GM12878 (cell line): ENCODE data around the gene ELAVL4. TPM values are rescaled to one million over a fixed set of nuclear protein-coding genes. Genes with fewer than 3 reads are reported as not detected.

Experiments
- ATAC-seq: fragments of 200-7000 bp; cut with Tn5 transposase; 3 replicates; pipeline ENCODE4 v1.9.1; 2020; ENCODE audit warnings: mild to moderate bottlenecking, moderate library complexity
- BruUV-seq: library from RNA; stranded (reverse); fragments of 400-500 nt; replicated peaks from 2 replicates; lab custom pipeline; 2021; lab: Mats Ljungman, UMichigan
- CTCF ChIA-PET: fragments of 300-600 bp; sonication (Branson Sonifier 250); formaldehyde crosslinking; extraction: SDS; loops from one replicate; lab custom pipeline; 2021; ENCODE audit warnings: inconsistent platforms; lab: Yijun Ruan, JAX
- POLR2A ChIA-PET: fragments of 350-600 bp; formaldehyde crosslinking; extraction: SDS; loops from one replicate; lab custom pipeline; 2021; ENCODE audit warnings: inconsistent platforms; lab: Charles Lee
- RAD21 ChIA-PET: fragments of 300-600 bp; sonication (Branson Sonifier 250); formaldehyde crosslinking; loops from one replicate; lab custom pipeline; 2023; ENCODE audit warnings: antibody characterized with exemption; ENCODE audit not compliant: unreplicated experiment; lab: Charles Lee
- SMC1A ChIA-PET: fragments of 300-600 bp; sonication (Branson Sonifier 250); formaldehyde crosslinking; loops from one replicate; lab custom pipeline; 2023; ENCODE audit not compliant: unreplicated experiment, uncharacterized antibody; lab: Charles Lee
- DNase-seq: peaks from one replicate; pipeline ENCODE4 v3.0.0-alpha.2; 2011; ENCODE audit warnings: low read depth, low spot score
- FAIRE-seq: peaks from 3 replicates; lab custom pipeline; 2011; peaks lifted over from hg19 to GRCh38; lab: Jason Lieb, UNC
- H2AFZ ChIP-seq: 2 replicates; pipeline ENCODE4 v1.6.0; 2011; ENCODE audit warnings: low read depth, low read length, control low read depth; ENCODE audit not compliant: control insufficient read depth
- H3K27ac ChIP-seq: 2 replicates; pipeline ENCODE4 v1.5.1; 2011; ENCODE audit warnings: control low read depth; ENCODE audit not compliant: control insufficient read depth, insufficient read depth
- H3K27me3 ChIP-seq, 2 experiments: replicated peaks in 1 of 2; 2 replicates each; pipeline versions ENCODE4 v1.6.0 to v1.6.1; 2011; ENCODE audit warnings: low read length in 1 of 2; ENCODE audit not compliant: control insufficient read depth in 2 of 2, insufficient read depth in 2 of 2
- H3K36me3 ChIP-seq, 2 experiments: 2 replicates each; pipeline ENCODE4 v1.5.1; 2011; ENCODE audit warnings: low read length in 1 of 2; ENCODE audit not compliant: control insufficient read depth in 2 of 2, insufficient read depth in 2 of 2
- H3K4me1 ChIP-seq: 2 replicates; pipeline ENCODE4 v1.6.1; 2011; ENCODE audit warnings: mild to moderate bottlenecking, low read length, moderate library complexity, mixed read lengths; ENCODE audit not compliant: control insufficient read depth, insufficient read depth
- H3K4me2 ChIP-seq: 2 replicates; pipeline ENCODE4 v1.6.0; 2011; ENCODE audit warnings: control low read depth; ENCODE audit not compliant: control insufficient read depth, insufficient read depth
- H3K4me3 ChIP-seq: fragments of 200-600 bp; sonication (generic); 2 replicates; pipeline ENCODE4 v1.5.1; 2016
- H3K79me2 ChIP-seq: 2 replicates; pipeline ENCODE4 v1.6.0; 2011; ENCODE audit warnings: low read length; ENCODE audit not compliant: control insufficient read depth, insufficient read depth
- H3K9ac ChIP-seq: 2 replicates; pipeline ENCODE4 v1.8.0; 2011; ENCODE audit warnings: low read length, control low read depth, mixed read lengths; ENCODE audit not compliant: control insufficient read depth, insufficient read depth
- H3K9me3 ChIP-seq: replicated peaks from 3 replicates; pipeline ENCODE4 v1.5.1; 2011; ENCODE audit warnings: mild to moderate bottlenecking, low read length; ENCODE audit not compliant: control insufficient read depth, insufficient read depth
- H4K20me1 ChIP-seq: 2 replicates; pipeline ENCODE4 v1.6.0; 2011; ENCODE audit not compliant: control insufficient read depth, insufficient read depth
- ATF7 ChIP-seq: fragments of 450-650 bp; IDR thresholded peaks from 2 replicates; pipeline ENCODE4 v1.6.1; 2016; ENCODE audit warnings: low read depth, mild to moderate bottlenecking
- CEBPZ ChIP-seq: fragments of 150-350 bp; IDR thresholded peaks from 2 replicates; pipeline ENCODE4 v1.6.1; 2016; ENCODE audit warnings: low read depth, low read length
- E2F8 ChIP-seq: fragments of 450-650 bp; IDR thresholded peaks from 2 replicates; pipeline ENCODE4 v1.6.1; 2018; ENCODE audit warnings: mild to moderate bottlenecking, low read depth, moderate library complexity; ENCODE audit not compliant: partially characterized antibody
- E4F1 ChIP-seq: fragments of 450-650 bp; IDR thresholded peaks from 2 replicates; pipeline ENCODE4 v1.6.1; 2018; ENCODE audit warnings: borderline replicate concordance, mild to moderate bottlenecking; ENCODE audit not compliant: partially characterized antibody
- ETV6 ChIP-seq, 2 experiments: fragments of 450-650 bp in 1 of 2; IDR thresholded peaks in 1 of 2; conservative IDR thresholded peaks in 1 of 2; 2 replicates each; pipeline ENCODE4 v1.6.1; 2014; ENCODE audit warnings: antibody characterized with exemption in 1 of 2, borderline replicate concordance in 1 of 2, low read depth in 1 of 2, mild to moderate bottlenecking in 1 of 2, moderate library complexity in 1 of 2
- MYB ChIP-seq: fragments of 150-350 bp; IDR thresholded peaks from 2 replicates; pipeline ENCODE4 v1.6.1; 2014; ENCODE audit warnings: mild to moderate bottlenecking, low read depth, low read length, borderline replicate concordance
- REST ChIP-seq: IDR thresholded peaks from 2 replicates; pipeline ENCODE4 v1.6.1; 2012; ENCODE audit warnings: mild to moderate bottlenecking, low read depth, low read length
- SIX5 ChIP-seq: IDR thresholded peaks from 2 replicates; pipeline ENCODE4 v1.6.1; 2011; ENCODE audit warnings: mild to moderate bottlenecking, low read depth, low read length, moderate library complexity; ENCODE audit not compliant: severe bottlenecking
- YY1 ChIP-seq: IDR thresholded peaks from 2 replicates; pipeline ENCODE4 v1.6.1; 2011; ENCODE audit warnings: low read depth, mild to moderate bottlenecking, low read length
- WGBS: methylation state at CpG from one replicate; pipeline ENCODE4 v1.1.6; 2016; ENCODE audit warnings: low lambda C conversion rate; ENCODE audit not compliant: insufficient replicate concordance, insufficient coverage; ENCODE audit errors: missing lambda C conversion rate; 5-methylcytosine and 5-hydroxymethylcytosine counted together
- in situ Hi-C: fragments of 300-500 bp; cut with MboI; formaldehyde crosslinking; loops from 9 replicates; pipeline ENCODE4 v1.14.3; 2018; ENCODE audit warnings: mixed read lengths
- intact Hi-C: fragments of 100-400 bp; cut with micrococcal nuclease; formaldehyde crosslinking; loops from one replicate; pipeline ENCODE4 v1.14.2; 2022; ENCODE audit not compliant: unreplicated experiment
- polyA plus RNA-seq, 11 experiments: library from polyadenylated mRNA; depleted of rRNA in 4 of 11; unstranded in 6 of 11; stranded (reverse) in 5 of 11; fragments of >200 nt; fragmentation: Nextera tagmentation in 4 of 11; fragmentation: Illumina TruSeq in 1 of 11; extraction: Ambion mirVana in 4 of 11; extraction: Trizol in 1 of 11; gene quantifications; 1 replicate in 1 of 11; 2 replicates in 10 of 11; pipeline versions ENCODE4 v1.2.1 to v1.2.3, GENCODE V29; 2011 to 2016; ENCODE audit warnings: inconsistent platforms in 2 of 11, missing spikeins in 2 of 11, low read depth in 1 of 11
- total RNA-seq, 4 experiments: library from RNA; depleted of rRNA in 3 of 4; stranded (reverse); fragments of >200 nt in 3 of 4; fragmentation: Illumina TruSeq in 1 of 4; extraction: Trizol in 1 of 4; gene quantifications; 2 replicates each; pipeline versions ENCODE4 v1.2.1 to v1.2.3, GENCODE V29; 2013 to 2021

The ELAVL4 gene
- total and polyA plus RNA-seq, 10 of the 15 experiments (the other 5 are each of a cell fraction or from before 2014, with no cell fraction given), result 0.10 to 0.53 (median 0.17) TPM; not detected in 6

- Histone ChIP-seq H3K4me2 (no peak overlapping the region), H4K20me1 (no peaks in the 10 kb centered on the region), H3K79me2 (no peaks in the 10 kb centered on the region), H2AFZ (no peak overlapping the region), H3K9me3 (no peaks in the 10 kb centered on the region), H3K27ac (no peak overlapping the region), H3K36me3 (no peaks in the 10 kb centered on the region), H3K9ac (no peak overlapping the region), H3K4me1 (no peaks in the 10 kb centered on the region), H3K27me3 (no peaks in the 10 kb centered on the region; a peak in 1 of 4 replicates), H3K4me3 (no peak overlapping the region)
- CTCF ChIA-PET, result interaction anchor here (0.8 kb wide), 1 partner anchor 57 kb away, joined by 3 read pairs; no protein-coding TSS in a partner anchor
- no peak for FAIRE-seq
- no peak for ATAC-seq
- TF ChIP-seq YY1 (no peak), SIX5 (no peak), REST (no peak), CEBPZ (no peak), E2F8 (no peak), ATF7 (no peak), ETV6 (conservative IDR thresholded peaks at IDR 0.05 in 1 of 2, IDR thresholded peaks at IDR 0.05 in 1 of 2; ENCODE audit: borderline replicate concordance in 1 of 2, low read depth in 1 of 2) (no peak), MYB (no peak), E4F1 (no peak)
- no TSS peak for BruUV-seq
- RAD21 ChIA-PET, result no interaction called here
- intact Hi-C loops (no loop called here), in situ Hi-C loops (no loop called here)
- POLR2A ChIA-PET, result no interaction called here
- no peak for DNase-seq
- SMC1A ChIA-PET, result no interaction called here
- whole genome bisulfite sequencing, result 22% methylated on average over 3 of the region's 3 CpGs
Measured at GRCh38 chr1:50152236-50152635, 43.5 kb downstream of the ELAVL4 start.
